SK-N-MC (cell line): ENCODE data around the gene FSTL1.

Source experiments
- EZH2 ChIP-seq: fragments of 200-600 bp; sonication (generic); IDR thresholded peaks from one replicate; pipeline ENCODE4 v1.6.1; 2017; ENCODE audit warnings: antibody characterized with exemption
- POLR2AphosphoS5 ChIP-seq: IDR thresholded peaks from 2 replicates; pipeline ENCODE4 v1.6.1; 2012; ENCODE audit warnings: mild to moderate bottlenecking, low read depth, low read length, borderline replicate concordance

DNA sequence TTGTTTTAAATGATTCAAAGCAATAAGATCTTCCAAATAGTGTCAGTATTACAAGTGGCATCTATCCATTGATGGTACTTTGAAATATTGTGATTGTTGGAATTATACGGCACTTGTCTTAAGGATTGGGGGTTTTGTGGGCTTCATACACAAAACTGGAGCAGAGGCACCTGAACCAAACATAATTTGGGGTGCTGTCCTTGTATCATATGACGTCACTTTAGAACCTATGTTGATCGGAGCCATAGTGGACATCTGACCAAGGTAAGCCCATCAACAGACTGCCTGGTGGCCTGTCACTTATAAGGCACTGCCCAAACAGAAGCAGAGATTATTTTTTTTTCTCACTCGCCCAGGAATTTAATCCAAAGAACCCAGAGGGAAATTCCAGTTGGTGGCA, 98.8 kb downstream of the FSTL1 start:
- TF ChIP-seq POLR2AphosphoS5 (no peak), EZH2 (no peak)
